ENCODE measurements around the gene POU2F2. TPM values are rescaled to one million over a fixed set of nuclear protein-coding genes. Genes with fewer than 3 reads are reported as not detected.

The POU2F2 gene
- total RNA-seq, 4 donors from 2014 or later, result 0.56 to 3.2 (median 1.5) TPM

- TF ChIP-seq, protein P1, sequence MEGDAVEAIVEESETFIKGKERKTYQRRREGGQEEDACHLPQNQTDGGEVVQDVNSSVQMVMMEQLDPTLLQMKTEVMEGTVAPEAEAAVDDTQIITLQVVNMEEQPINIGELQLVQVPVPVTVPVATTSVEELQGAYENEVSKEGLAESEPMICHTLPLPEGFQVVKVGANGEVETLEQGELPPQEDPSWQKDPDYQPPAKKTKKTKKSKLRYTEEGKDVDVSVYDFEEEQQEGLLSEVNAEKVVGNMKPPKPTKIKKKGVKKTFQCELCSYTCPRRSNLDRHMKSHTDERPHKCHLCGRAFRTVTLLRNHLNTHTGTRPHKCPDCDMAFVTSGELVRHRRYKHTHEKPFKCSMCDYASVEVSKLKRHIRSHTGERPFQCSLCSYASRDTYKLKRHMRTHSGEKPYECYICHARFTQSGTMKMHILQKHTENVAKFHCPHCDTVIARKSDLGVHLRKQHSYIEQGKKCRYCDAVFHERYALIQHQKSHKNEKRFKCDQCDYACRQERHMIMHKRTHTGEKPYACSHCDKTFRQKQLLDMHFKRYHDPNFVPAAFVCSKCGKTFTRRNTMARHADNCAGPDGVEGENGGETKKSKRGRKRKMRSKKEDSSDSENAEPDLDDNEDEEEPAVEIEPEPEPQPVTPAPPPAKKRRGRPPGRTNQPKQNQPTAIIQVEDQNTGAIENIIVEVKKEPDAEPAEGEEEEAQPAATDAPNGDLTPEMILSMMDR (IDR thresholded peaks at IDR 0.05), result no peak
- no peak for ATAC-seq (ENCODE audit: low FRiP score)
- no peak for DNase-seq (ENCODE audit: low spot score)
Measured at GRCh38 chr19:42079886-42080763, 52.1 kb downstream of the POU2F2 start.

DNA sequence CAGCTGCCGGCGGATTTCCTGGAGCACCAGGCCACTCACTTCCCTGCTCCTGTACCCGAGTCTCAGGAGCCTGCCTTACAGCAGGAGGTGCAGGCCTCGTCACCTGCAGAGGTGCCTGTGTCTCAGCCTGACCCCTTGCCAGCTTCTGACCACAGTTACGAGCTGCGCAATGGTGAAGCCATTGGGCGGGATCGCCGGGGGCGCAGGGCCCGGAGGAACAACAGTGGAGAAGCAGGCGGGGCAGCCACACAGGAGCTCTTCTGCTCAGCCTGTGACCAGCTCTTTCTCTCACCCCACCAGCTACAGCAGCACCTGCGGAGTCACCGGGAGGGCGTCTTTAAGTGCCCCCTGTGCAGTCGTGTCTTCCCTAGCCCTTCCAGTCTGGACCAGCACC is 53.0 kb downstream of the POU2F2 start:
- TF ChIP-seq, protein P1 (IDR thresholded peaks at IDR 0.05), result no peak
- ATAC-seq (ENCODE audit: low FRiP score) (no peak), DNase-seq (ENCODE audit: low spot score) (no peak)

GRCh38 chr19:42078538-42079275 is 53.5 kb downstream of the POU2F2 start:
- DNase-seq (ENCODE audit: low spot score) (no peak), ATAC-seq (ENCODE audit: low FRiP score) (no peak)
- TF ChIP-seq, protein P1 (IDR thresholded peaks at IDR 0.05), result no peak

GRCh38 chr19:42078058-42078457 is 54.2 kb downstream of the POU2F2 start:
- no peak for DNase-seq (ENCODE audit: low spot score)
- ATAC-seq (ENCODE audit: low FRiP score), result no peak
- TF ChIP-seq, protein P1 (IDR thresholded peaks at IDR 0.05), result no peak

GRCh38 chr19:42076380-42076944 is 55.8 kb downstream of the POU2F2 start:
- TF ChIP-seq, protein P1 (IDR thresholded peaks at IDR 0.05), result no peak
- ATAC-seq (ENCODE audit: low FRiP score) (peak; percentile 55), DNase-seq (ENCODE audit: low spot score) (no peak)

- DNase-seq (ENCODE audit: low spot score) (peak; percentile 88), ATAC-seq (ENCODE audit: low FRiP score) (peak; percentile 99)
- TF ChIP-seq, protein P1 (IDR thresholded peaks at IDR 0.05), result no peak
Measured at GRCh38 chr19:42075616-42076379, 56.4 kb downstream of the POU2F2 start, which contains the start of gene ZNF574. TSS of gene ZNF574 (plus strand) at chr19:42076166. CDS start at chr19:42078607, 2,441 bp downstream.
